GM12878 (cell line): ENCODE measurements around the gene TSHZ1. TPM values are rescaled to one million over a fixed set of nuclear protein-coding genes. Genes with fewer than 3 reads are reported as not detected.

Experiments
- ATAC-seq: fragments of 200-7000 bp; cut with Tn5 transposase; 3 replicates; pipeline ENCODE4 v1.9.1; 2020; ENCODE audit warnings: mild to moderate bottlenecking, moderate library complexity
- BruUV-seq: library from RNA; stranded (reverse); fragments of 400-500 nt; replicated peaks from 2 replicates; lab custom pipeline; 2021; lab: Mats Ljungman, UMichigan
- CTCF ChIA-PET: fragments of 300-600 bp; sonication (Branson Sonifier 250); formaldehyde crosslinking; extraction: SDS; loops from one replicate; lab custom pipeline; 2021; ENCODE audit warnings: inconsistent platforms; lab: Yijun Ruan, JAX
- POLR2A ChIA-PET: fragments of 350-600 bp; formaldehyde crosslinking; extraction: SDS; loops from one replicate; lab custom pipeline; 2021; ENCODE audit warnings: inconsistent platforms; lab: Charles Lee
- RAD21 ChIA-PET: fragments of 300-600 bp; sonication (Branson Sonifier 250); formaldehyde crosslinking; loops from one replicate; lab custom pipeline; 2023; ENCODE audit warnings: antibody characterized with exemption; ENCODE audit not compliant: unreplicated experiment; lab: Charles Lee
- SMC1A ChIA-PET: fragments of 300-600 bp; sonication (Branson Sonifier 250); formaldehyde crosslinking; loops from one replicate; lab custom pipeline; 2023; ENCODE audit not compliant: unreplicated experiment, uncharacterized antibody; lab: Charles Lee
- DNase-seq: peaks from one replicate; pipeline ENCODE4 v3.0.0-alpha.2; 2011; ENCODE audit warnings: low read depth, low spot score
- FAIRE-seq: peaks from 3 replicates; lab custom pipeline; 2011; peaks lifted over from hg19 to GRCh38; lab: Jason Lieb, UNC
- H2AFZ ChIP-seq: 2 replicates; pipeline ENCODE4 v1.6.0; 2011; ENCODE audit warnings: low read depth, low read length, control low read depth; ENCODE audit not compliant: control insufficient read depth
- H3K27ac ChIP-seq: 2 replicates; pipeline ENCODE4 v1.5.1; 2011; ENCODE audit warnings: control low read depth; ENCODE audit not compliant: control insufficient read depth, insufficient read depth
- H3K27me3 ChIP-seq, 2 experiments: replicated peaks in 1 of 2; 2 replicates each; pipeline versions ENCODE4 v1.6.0 to v1.6.1; 2011; ENCODE audit warnings: low read length in 1 of 2; ENCODE audit not compliant: control insufficient read depth in 2 of 2, insufficient read depth in 2 of 2
- H3K36me3 ChIP-seq, 2 experiments: 2 replicates each; pipeline ENCODE4 v1.5.1; 2011; ENCODE audit warnings: low read length in 1 of 2; ENCODE audit not compliant: control insufficient read depth in 2 of 2, insufficient read depth in 2 of 2
- H3K4me1 ChIP-seq: 2 replicates; pipeline ENCODE4 v1.6.1; 2011; ENCODE audit warnings: mild to moderate bottlenecking, low read length, moderate library complexity, mixed read lengths; ENCODE audit not compliant: control insufficient read depth, insufficient read depth
- H3K4me2 ChIP-seq: 2 replicates; pipeline ENCODE4 v1.6.0; 2011; ENCODE audit warnings: control low read depth; ENCODE audit not compliant: control insufficient read depth, insufficient read depth
- H3K4me3 ChIP-seq: fragments of 200-600 bp; sonication (generic); 2 replicates; pipeline ENCODE4 v1.5.1; 2016
- H3K79me2 ChIP-seq: 2 replicates; pipeline ENCODE4 v1.6.0; 2011; ENCODE audit warnings: low read length; ENCODE audit not compliant: control insufficient read depth, insufficient read depth
- H3K9ac ChIP-seq: 2 replicates; pipeline ENCODE4 v1.8.0; 2011; ENCODE audit warnings: low read length, control low read depth, mixed read lengths; ENCODE audit not compliant: control insufficient read depth, insufficient read depth
- H3K9me3 ChIP-seq: replicated peaks from 3 replicates; pipeline ENCODE4 v1.5.1; 2011; ENCODE audit warnings: mild to moderate bottlenecking, low read length; ENCODE audit not compliant: control insufficient read depth, insufficient read depth
- H4K20me1 ChIP-seq: 2 replicates; pipeline ENCODE4 v1.6.0; 2011; ENCODE audit not compliant: control insufficient read depth, insufficient read depth
- ATF2 ChIP-seq: IDR thresholded peaks from 2 replicates; pipeline ENCODE4 v1.6.1; 2012; ENCODE audit warnings: low read length, inconsistent platforms
- EGR1 ChIP-seq, 2 experiments: IDR thresholded peaks; 1 replicate in 1 of 2; 2 replicates in 1 of 2; pipeline ENCODE4 v1.6.1; 2011 to 2012; ENCODE audit warnings: low read depth in 2 of 2, low read length in 2 of 2, borderline replicate concordance in 1 of 2, mild to moderate bottlenecking in 1 of 2, moderate library complexity in 1 of 2
- EP300 ChIP-seq, 2 experiments: fragments of 150-350 bp in 1 of 2; IDR thresholded peaks; 2 replicates each; pipeline ENCODE4 v1.6.1; 2011 to 2012; ENCODE audit warnings: low read depth in 2 of 2, low read length in 2 of 2, borderline replicate concordance in 1 of 2, improper control_type of control experiment in 1 of 2, inconsistent platforms in 1 of 2; ENCODE audit not compliant: control insufficient read depth in 1 of 2
- ETV6 ChIP-seq, 2 experiments: fragments of 450-650 bp in 1 of 2; IDR thresholded peaks in 1 of 2; conservative IDR thresholded peaks in 1 of 2; 2 replicates each; pipeline ENCODE4 v1.6.1; 2014; ENCODE audit warnings: antibody characterized with exemption in 1 of 2, borderline replicate concordance in 1 of 2, low read depth in 1 of 2, mild to moderate bottlenecking in 1 of 2, moderate library complexity in 1 of 2
- IRF4 ChIP-seq: IDR thresholded peaks from 2 replicates; pipeline ENCODE4 v1.6.1; 2011; ENCODE audit warnings: low read depth, low read length
- KLF5 ChIP-seq: fragments of 450-650 bp; IDR thresholded peaks from 2 replicates; pipeline ENCODE4 v1.6.1; 2014; ENCODE audit warnings: mild to moderate bottlenecking; ENCODE audit not compliant: partially characterized antibody
- POLR2A ChIP-seq: IDR thresholded peaks from 2 replicates; pipeline ENCODE4 v1.6.1; 2011; ENCODE audit warnings: low read depth, mild to moderate bottlenecking, low read length
- RELB ChIP-seq: fragments of 450-650 bp; IDR thresholded peaks from 2 replicates; pipeline ENCODE4 v1.6.1; 2017; ENCODE audit warnings: low read depth, mild to moderate bottlenecking, moderate library complexity
- RUNX3 ChIP-seq: IDR thresholded peaks from 2 replicates; pipeline ENCODE4 v1.6.1; 2012; ENCODE audit warnings: low read length, inconsistent platforms
- SRF ChIP-seq, 2 experiments: IDR thresholded peaks; 2 replicates each; pipeline ENCODE4 v1.6.1; 2011; ENCODE audit warnings: low read depth in 2 of 2, low read length in 2 of 2, mild to moderate bottlenecking in 1 of 2, moderate library complexity in 1 of 2
- TARDBP ChIP-seq: IDR thresholded peaks from 2 replicates; pipeline ENCODE4 v1.6.1; 2016; ENCODE audit warnings: borderline replicate concordance
- ZBTB33 ChIP-seq: fragments of 450-650 bp; IDR thresholded peaks from 2 replicates; pipeline ENCODE4 v1.6.1; 2017; ENCODE audit warnings: mild to moderate bottlenecking
- ZNF207 ChIP-seq: fragments of 450-650 bp; IDR thresholded peaks from 2 replicates; pipeline ENCODE4 v1.6.1; 2014; ENCODE audit warnings: antibody characterized with exemption, mild to moderate bottlenecking, borderline replicate concordance
- WGBS: methylation state at CpG from one replicate; pipeline ENCODE4 v1.1.6; 2016; ENCODE audit warnings: low lambda C conversion rate; ENCODE audit not compliant: insufficient replicate concordance, insufficient coverage; ENCODE audit errors: missing lambda C conversion rate; 5-methylcytosine and 5-hydroxymethylcytosine counted together
- in situ Hi-C: fragments of 300-500 bp; cut with MboI; formaldehyde crosslinking; loops from 9 replicates; pipeline ENCODE4 v1.14.3; 2018; ENCODE audit warnings: mixed read lengths
- intact Hi-C: fragments of 100-400 bp; cut with micrococcal nuclease; formaldehyde crosslinking; loops from one replicate; pipeline ENCODE4 v1.14.2; 2022; ENCODE audit not compliant: unreplicated experiment
- polyA plus RNA-seq, 11 experiments: library from polyadenylated mRNA; depleted of rRNA in 4 of 11; unstranded in 6 of 11; stranded (reverse) in 5 of 11; fragments of >200 nt; fragmentation: Nextera tagmentation in 4 of 11; fragmentation: Illumina TruSeq in 1 of 11; extraction: Ambion mirVana in 4 of 11; extraction: Trizol in 1 of 11; gene quantifications; 1 replicate in 1 of 11; 2 replicates in 10 of 11; pipeline versions ENCODE4 v1.2.1 to v1.2.3, GENCODE V29; 2011 to 2016; ENCODE audit warnings: inconsistent platforms in 2 of 11, missing spikeins in 2 of 11, low read depth in 1 of 11
- total RNA-seq, 4 experiments: library from RNA; depleted of rRNA in 3 of 4; stranded (reverse); fragments of >200 nt in 3 of 4; fragmentation: Illumina TruSeq in 1 of 4; extraction: Trizol in 1 of 4; gene quantifications; 2 replicates each; pipeline versions ENCODE4 v1.2.1 to v1.2.3, GENCODE V29; 2013 to 2021
- TF ChIP-seq, protein P1 (sequence below): fragments of 150-350 bp; IDR thresholded peaks from 2 replicates; pipeline ENCODE4 v1.6.1; 2014; ENCODE audit warnings: mild to moderate bottlenecking, low read depth, low read length
- TF ChIP-seq, protein P2 (sequence below): IDR thresholded peaks from 2 replicates; pipeline ENCODE4 v1.6.1; 2011; ENCODE audit warnings: mild to moderate bottlenecking, low read depth, low read length, moderate library complexity; ENCODE audit not compliant: insufficient replicate concordance

TSHZ1 gene
- total and polyA plus RNA-seq, 10 of the 15 experiments (the other 5 are each of a cell fraction or from before 2014, with no cell fraction given) = 2.2 to 15.2 (median 5.1) TPM

DNA sequence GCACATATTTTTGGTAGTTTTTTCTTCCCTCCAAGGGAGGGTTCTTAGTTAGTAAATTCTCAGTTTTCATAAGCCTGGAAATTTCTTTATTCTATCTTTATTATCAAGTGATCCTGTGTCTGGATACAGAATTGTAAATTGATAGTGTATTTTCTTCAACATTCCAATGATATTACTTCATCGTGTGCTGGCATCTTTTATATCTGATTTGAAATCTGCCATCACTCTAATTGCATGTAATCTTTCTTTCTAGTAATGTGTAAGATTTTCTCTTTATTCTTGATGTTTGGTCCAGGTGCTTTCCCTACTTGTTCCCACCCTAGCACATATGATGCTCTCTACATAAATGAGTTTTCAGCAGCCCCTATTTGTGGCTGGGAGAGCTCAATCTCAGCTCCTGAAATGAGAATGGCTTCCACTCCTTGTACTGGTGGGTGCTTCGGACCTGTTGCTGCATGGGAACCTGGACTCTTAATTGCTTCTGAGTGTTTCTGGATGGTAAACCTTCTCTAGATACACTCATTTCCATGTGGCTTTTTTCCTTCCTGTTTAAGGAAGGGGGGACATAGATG is 114.2 kb downstream of the TSHZ1 start:
- no peak overlapping the region for H3K9ac ChIP-seq
- intact Hi-C loops = no loop called here
- SMC1A ChIA-PET = no interaction called here
- H3K9me3 ChIP-seq = no peaks in the 10 kb centered on the region; the same call in none of the 3 replicates
- FAIRE-seq (no peak), DNase-seq (no peak), ATAC-seq (no peak)
- TF ChIP-seq, protein P1, sequence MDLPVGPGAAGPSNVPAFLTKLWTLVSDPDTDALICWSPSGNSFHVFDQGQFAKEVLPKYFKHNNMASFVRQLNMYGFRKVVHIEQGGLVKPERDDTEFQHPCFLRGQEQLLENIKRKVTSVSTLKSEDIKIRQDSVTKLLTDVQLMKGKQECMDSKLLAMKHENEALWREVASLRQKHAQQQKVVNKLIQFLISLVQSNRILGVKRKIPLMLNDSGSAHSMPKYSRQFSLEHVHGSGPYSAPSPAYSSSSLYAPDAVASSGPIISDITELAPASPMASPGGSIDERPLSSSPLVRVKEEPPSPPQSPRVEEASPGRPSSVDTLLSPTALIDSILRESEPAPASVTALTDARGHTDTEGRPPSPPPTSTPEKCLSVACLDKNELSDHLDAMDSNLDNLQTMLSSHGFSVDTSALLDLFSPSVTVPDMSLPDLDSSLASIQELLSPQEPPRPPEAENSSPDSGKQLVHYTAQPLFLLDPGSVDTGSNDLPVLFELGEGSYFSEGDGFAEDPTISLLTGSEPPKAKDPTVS = no peak
- TF ChIP-seq RUNX3 = peak; percentile 19; the same call in 1 of the 2 replicates
- TF ChIP-seq ETV6 (conservative IDR thresholded peaks at IDR 0.05 in 1 of 2, IDR thresholded peaks at IDR 0.05 in 1 of 2; ENCODE audit: borderline replicate concordance in 1 of 2, low read depth in 1 of 2) = no peak
- no peak for TF ChIP-seq ATF2
- no peak for TF ChIP-seq ZNF207
- TF ChIP-seq KLF5 = no peak
- no peak for TF ChIP-seq EP300 (IDR thresholded peaks at IDR 0.05; ENCODE audit: borderline replicate concordance in 1 of 2, control insufficient read depth in 1 of 2, low read depth in 2 of 2, low read length in 2 of 2)
- TF ChIP-seq SRF (IDR thresholded peaks at IDR 0.05; ENCODE audit: low read depth in 2 of 2, low read length in 2 of 2) = no peak
- TF ChIP-seq TARDBP = no peak
- TF ChIP-seq IRF4 = 0 out of 2 replicates have a peak, but pooled peaks have one; percentile 23
- TF ChIP-seq, protein P2, sequence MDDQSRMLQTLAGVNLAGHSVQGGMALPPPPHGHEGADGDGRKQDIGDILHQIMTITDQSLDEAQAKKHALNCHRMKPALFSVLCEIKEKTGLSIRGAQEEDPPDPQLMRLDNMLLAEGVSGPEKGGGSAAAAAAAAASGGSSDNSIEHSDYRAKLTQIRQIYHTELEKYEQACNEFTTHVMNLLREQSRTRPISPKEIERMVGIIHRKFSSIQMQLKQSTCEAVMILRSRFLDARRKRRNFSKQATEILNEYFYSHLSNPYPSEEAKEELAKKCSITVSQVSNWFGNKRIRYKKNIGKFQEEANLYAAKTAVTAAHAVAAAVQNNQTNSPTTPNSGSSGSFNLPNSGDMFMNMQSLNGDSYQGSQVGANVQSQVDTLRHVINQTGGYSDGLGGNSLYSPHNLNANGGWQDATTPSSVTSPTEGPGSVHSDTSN = no peak
- TF ChIP-seq EGR1 (IDR thresholded peaks at IDR 0.05; ENCODE audit: borderline replicate concordance in 1 of 2, low read depth in 2 of 2, low read length in 2 of 2) = no peak
- TF ChIP-seq RELB = no peak
- no peak for TF ChIP-seq POLR2A
- TF ChIP-seq ZBTB33 = no peak
- RAD21 ChIA-PET = no interaction called here
- WGBS = 3% methylated on average over 2 of the region's 2 CpGs
- CTCF ChIA-PET = no interaction called here
- H3K27ac ChIP-seq = no peak overlapping the region
- no peaks in the 10 kb centered on the region for H3K79me2 ChIP-seq
- H3K4me3 ChIP-seq = no peak overlapping the region
- H2AFZ ChIP-seq = no peak overlapping the region
- H3K4me1 ChIP-seq = no peaks in the 10 kb centered on the region
- no peaks in the 10 kb centered on the region for H4K20me1 ChIP-seq
- no peaks in the 10 kb centered on the region for H3K36me3 ChIP-seq
- no TSS peak for BruUV-seq
- POLR2A ChIA-PET = no interaction called here
- in situ Hi-C loops = no loop called here
- no peak overlapping the region for H3K4me2 ChIP-seq
- no peaks in the 10 kb centered on the region for H3K27me3 ChIP-seq
